GM21529 (cell line): ENCODE data around the gene MT3.
"Not testable (repeated sequence)": the region's sequence is repeated elsewhere in the genome, so short reads cannot be mapped to it uniquely, and the experiment has no call there.

Source experiments
- ATAC-seq: cut with Tn5 transposase; IDR thresholded peaks from one replicate; pipeline ENCODE4 v1.9.1; 2021; ENCODE audit not compliant: unreplicated experiment

The MT3 gene

DNA sequence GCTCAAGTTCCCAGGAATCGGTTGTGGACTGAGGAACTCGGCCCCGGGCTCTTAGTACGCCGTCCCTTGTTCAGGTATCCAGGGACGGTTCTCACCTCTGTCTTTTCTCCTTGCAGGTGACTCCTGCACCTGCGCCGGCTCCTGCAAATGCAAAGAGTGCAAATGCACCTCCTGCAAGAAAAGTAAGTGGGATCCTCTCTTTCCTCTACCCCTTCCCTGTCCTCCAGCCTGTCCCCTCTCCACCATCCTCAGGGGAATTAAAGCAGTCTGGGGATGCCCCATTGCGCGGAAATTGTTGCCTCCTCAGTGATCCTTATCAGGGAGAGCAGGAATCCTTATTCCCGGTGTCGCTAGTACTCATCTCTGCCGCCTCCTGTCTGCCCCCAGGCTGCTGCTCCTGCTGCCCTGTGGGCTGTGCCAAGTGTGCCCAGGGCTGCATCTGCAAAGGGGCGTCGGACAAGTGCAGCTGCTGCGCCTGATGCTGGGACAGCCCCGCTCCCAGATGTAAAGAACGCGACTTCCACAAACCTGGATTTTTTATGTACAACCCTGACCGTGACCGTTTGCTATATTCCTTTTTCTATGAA lies 19.6 kb downstream of the MT3 start:
- ATAC-seq = no peak

DNA sequence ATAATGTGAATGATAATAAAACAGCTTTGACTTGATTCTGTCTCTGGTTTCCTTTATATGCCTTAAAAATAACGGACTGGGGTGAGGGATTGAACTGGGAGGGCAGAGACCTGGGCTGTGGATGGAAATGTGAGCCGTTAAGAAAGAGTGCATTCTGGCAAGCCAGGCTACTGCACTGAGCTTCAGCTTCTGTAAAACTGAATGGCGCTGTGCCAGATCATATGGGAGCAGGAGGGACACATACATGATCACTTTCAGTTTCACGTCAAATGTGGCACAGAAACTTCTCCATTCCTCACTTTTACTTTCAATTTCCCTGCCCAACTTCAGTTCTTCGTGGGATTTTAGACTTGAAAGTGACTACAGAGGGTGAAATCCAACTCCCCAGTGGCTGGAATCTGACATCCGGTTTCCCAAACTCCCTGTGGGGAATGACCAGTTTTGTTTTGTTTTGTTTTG lies 20.2 kb downstream of the MT3 start:
- peak; percentile 41 for ATAC-seq

DNA sequence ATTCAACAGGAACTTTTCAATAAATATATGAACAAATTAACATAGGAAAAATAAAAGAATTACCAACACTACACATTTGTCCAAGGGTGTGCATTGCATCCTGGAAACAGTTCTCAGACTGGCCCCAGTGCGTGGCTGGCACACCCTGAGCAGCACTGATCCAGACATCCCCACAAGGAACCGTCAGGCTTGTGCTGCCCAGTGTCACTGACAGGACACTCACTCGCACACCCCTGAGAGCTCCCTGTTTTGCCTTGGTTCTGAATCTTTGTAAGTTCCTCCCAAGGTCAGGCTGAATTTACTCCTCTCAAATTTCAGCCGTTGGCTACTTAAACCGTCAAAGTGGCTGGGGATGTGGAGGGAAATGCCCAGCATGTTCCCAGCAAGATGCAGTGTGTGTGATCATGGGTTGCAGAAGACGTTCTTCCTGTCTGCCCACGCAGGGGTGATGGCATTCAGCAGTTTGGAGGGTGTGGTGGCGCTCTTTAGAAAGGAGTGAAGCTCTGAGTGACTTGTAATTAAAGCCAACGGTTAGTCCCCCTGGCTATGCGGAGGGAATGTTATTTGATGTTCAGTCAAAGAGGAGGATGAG lies 20.8 kb downstream of the MT3 start:
- peak; percentile 23 for ATAC-seq

DNA sequence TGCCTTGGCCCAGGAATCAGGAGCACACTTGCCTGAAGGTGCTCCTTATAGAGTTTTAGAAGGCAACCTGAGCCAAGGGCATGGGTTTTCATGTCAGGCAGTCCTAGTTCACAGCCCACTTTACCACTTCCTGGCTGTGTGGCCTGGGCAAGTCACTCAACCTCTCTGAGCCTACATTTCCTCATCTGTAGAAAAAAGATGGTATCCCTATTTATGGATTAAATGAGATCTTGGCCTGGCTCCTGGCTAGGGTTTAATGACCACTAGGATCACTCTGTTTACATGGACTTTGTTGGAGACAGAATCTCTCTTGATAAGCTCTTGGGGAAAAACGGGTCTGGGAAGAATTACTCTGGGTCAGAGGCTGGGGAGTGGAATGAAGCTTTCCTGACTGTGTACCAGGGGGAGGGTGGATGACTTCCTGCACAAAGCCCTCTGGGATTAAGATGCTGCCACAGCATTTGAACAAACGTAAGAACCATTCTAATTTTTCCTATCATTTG lies 21.3 kb downstream of the MT3 start:
- ATAC-seq = no peak

DNA sequence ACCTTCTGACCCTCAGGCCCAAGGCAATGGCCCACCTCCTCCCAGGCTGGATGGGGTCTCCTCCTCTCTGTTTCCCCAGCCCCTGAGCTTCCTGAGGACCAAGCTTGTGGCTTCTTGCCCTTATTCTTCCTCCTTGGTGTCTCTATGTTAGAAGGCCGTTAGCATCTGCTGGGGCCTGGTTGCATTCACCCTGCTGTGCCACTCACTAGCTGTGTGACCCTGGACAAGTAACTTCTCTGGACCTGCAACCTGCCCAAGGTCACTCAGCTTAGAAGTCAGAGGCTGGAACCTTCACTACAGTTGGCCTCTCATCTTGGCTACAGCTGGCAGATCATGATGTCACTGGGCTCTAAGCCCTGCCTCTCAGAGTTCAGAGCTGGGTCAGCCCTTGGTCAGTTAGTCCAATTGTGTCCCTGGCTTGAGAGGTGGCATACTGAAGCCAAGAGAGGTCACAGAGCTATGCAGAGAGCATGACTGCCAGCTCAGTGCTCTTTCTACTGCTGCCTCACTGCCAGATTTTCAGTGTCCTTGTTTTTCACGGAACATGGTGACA lies 22.0 kb downstream of the MT3 start:
- no peak for ATAC-seq

DNA sequence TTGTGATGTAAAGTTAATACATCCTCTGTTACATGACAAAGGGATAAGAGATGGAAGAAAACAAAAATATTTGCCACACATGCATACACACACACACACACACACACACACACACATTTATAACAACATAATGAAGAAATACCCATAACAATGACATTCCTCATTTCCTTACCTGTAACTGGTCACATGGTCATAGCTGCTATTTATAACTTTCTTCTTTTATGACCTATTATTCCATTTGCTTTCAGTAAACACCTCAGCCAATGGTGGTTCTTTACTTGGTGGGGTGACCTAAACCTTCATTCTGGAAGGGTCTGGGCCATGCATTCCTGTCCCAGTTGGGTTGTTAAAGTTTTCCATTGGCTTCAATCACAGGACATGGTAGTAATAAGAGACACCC lies 24.4 kb downstream of the MT3 start:
- no peak for ATAC-seq

DNA sequence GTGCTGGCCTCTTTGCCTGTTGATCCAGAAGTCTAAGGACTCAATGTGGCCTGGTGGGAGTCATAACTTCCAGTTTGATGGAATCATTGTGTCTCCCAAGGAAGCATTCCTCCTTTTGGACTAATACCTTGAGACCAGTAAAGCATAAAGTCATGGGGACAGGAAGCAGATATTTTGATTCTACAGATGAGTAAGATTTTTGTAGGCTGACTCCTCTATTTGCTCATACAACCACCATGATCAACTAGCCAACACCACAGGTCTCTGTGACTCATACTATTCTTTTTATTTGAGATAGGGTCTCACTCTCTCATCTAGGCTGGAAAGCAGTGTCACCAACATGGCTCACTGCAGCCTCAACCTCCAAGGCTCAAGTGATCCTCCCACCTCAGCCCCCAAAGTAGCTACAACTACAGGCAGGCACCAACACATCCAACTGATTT lies 25.2 kb downstream of the MT3 start:
- ATAC-seq = no peak

DNA sequence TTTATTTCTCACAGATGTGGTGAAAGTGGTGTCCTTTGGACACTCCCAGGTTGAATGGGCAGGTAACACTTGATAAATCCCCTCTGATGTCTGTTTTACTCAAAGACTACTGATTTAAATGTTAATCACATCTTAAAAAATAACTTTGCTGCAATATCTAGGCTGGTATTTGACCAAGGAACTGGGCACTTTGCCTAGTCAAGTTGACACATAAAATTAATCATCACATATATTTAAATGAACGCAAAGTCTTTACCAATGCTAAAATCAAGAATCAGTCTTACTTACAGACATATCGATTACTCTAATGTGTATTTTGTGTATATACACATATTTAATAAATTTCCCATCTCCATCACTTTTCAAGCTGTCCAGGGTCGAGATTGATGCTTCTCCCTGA lies 26.0 kb downstream of the MT3 start:
- no peak for ATAC-seq

DNA sequence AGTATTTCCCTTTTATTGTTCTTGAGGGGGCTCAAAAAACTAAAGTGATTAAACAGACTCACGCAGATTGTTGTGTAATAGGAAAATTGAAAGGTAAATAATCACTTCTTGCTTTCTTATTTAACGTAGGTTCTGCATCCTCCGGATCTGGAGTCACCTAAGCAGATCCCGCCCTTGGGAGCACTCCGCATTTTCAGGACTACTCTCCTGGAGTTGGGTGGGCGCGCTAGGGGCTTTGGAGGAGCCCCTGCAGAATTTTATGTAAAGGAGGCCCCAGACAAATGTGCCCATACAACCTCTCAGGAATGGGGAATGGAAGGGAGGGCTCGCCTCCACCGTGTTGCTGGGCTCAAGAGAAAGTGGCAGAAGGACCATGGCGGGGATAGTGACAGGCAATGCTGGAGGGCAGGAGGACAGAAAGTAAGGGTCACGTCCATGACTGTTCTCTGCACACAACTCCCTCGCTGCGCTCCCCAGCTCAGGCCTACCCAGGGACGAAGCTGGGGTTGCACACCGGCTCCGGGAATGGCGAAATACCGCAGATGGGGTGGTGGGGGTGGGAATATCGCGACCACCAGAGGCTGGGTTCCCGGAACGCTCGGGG lies 27.4 kb downstream of the MT3 start:
- no peak for ATAC-seq

DNA sequence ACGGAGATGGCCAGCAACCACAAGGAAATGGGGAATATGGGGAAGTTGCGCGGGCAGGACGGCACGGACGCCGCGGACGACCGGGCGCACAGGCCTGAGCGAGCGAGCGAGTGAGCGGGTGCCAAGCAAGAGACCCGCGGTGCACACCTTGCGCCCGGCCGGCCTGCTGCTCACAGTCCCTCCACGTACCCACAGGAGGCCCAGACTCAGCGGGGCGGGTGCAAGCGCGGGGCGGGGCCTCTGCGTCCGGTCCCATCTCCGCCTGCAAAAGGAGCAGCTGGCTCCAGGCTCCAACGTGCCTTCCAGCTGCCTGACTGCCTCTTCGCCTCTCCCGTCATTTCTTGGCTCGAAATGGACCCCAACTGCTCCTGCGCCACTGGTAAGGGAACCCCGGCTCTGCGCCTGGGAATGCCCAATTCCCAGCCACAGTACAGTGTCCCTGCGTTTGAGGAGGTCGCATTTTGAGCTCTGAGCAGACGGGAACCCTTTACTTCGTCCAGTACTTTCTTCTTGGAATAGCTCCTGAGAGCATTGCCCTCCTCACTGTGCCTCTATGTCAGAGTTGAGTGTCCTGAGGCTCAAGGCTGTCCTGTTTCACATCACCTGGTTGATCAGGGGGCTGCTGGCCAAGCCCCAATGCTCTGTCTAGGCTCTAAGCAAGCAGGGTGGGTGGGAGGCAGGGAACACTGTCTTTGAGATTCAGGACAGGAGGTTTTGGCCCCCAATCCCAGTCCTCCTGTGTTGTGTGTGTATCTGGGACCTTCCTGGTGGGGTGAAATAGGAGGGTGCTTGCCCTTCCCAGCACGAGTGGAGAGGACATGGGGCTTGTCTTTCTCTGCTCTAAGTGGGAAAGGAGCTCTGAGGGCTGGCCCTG lies 28.1 kb downstream of the MT3 start:
- ATAC-seq = no peak

DNA sequence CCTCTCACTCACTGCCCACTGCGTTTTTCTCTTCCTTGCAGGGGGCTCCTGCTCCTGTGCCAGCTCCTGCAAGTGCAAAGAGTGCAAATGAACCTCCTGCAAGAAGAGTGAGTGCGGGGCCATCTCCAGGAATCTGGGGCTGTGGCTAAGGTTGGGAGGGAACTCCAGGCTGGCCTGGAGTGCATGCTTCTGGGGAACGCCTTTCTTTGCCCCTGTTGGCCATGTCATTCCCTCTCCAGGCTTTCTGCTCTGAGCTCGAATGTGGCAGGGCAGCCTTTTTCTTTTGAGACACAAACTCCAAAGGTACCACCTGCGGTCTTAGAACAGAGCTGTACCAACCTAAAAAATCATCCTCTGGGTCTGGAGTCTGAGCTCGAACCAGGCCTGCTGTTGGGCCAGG lies 28.8 kb downstream of the MT3 start:
- ATAC-seq = no peak

DNA sequence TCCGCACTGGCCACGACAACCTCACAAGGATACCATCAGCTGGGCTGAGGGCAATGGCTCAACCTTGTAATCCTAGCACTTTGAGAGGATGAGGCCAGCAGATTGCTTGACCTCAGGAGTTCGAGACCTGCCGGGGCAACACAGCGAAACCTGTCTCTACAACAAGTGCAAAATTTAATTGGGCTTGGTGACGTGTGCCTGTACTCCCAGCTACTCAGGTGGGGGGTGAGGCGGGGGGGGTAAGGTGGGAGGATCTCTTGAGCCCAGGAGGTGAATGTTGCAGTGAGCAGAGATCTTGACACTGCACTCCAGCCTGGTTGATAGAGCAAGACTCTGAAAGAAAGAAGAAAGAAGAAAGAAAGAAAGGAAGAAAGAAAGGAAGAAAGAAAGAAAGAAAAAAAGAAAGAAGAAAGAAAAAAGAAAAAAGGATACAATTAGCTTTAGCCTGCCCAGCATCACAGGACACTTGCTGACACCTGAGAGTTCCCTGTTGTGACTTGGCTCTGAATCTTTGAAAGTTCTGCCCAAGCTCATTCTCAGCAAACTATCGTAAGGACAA lies 31.1 kb downstream of the MT3 start:
- no peak for ATAC-seq

DNA sequence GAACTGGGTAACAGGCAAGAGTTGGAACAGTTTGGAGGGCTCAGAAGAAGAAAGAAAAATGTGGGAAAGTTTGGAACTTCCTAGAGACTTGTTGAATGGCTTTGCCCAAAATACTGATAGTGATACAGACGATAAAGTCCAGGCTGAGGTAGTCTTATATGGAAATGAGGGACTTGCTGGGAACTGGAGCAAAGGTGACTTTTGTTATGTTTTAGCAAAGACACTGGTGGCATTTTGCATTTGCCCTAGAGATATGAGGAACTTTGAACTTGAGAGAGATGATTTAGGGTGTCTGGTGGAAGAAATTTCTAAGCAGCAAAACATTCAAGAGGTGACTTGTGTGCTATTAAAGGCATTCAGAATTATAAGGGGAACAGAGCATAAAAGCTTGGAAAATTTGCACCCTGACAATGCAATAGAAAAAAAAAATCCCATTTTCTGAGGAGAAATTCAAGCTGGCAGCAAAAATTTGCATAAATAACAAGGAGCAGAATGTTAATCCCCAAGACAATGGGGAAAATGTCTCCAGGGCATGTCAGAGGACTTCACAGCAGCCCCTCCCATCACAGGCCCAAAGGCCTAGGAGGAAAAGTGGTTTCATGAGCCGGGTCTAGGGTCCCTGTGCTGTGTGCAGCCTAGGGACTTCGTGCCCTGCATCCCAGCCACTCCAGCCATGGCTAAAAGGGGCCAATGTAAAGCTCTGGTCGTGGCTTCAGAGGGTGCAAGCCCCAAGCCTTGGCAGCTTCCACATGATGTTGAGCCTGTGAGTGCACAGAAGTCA lies 32.5 kb downstream of the MT3 start:
- ATAC-seq = not testable (repeated sequence)

DNA sequence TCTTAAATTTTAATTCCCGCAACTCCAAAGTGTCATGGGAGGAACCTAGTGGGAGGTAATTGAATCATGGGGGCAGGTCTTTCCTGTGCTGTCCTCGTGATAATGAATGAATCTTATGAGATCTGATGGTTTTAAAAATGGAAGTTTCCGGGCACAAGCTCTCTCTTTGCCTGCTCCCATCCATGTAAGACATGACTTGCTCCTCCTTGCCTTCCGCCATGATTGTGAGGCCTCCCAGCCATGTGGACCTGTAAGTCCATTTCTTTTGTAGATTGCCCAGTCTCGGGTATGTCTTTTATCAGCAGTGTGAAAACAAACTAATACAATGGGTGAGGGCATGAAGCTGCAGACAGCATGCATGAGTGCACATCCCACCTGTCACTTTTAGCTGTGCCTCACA lies 33.9 kb downstream of the MT3 start:
- not testable (repeated sequence) for ATAC-seq

DNA sequence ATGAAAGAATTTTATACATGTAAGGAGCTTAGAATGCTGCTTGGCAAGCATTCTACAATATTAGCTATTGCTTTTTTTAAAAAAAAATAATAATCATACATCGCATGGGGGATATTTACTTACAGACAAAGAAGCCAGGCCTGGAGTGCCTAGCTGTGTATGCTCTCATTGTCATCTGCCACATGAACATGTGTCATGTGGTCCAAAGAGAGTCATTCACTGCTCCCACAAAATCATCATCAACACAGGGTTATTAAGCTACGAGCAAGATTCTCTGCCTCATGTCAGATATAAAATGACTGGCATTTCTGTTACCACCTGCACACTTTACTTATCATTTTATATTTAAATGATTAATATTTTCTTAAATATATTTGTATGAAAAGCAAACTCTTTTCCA lies 34.3 kb downstream of the MT3 start:
- ATAC-seq = no peak

DNA sequence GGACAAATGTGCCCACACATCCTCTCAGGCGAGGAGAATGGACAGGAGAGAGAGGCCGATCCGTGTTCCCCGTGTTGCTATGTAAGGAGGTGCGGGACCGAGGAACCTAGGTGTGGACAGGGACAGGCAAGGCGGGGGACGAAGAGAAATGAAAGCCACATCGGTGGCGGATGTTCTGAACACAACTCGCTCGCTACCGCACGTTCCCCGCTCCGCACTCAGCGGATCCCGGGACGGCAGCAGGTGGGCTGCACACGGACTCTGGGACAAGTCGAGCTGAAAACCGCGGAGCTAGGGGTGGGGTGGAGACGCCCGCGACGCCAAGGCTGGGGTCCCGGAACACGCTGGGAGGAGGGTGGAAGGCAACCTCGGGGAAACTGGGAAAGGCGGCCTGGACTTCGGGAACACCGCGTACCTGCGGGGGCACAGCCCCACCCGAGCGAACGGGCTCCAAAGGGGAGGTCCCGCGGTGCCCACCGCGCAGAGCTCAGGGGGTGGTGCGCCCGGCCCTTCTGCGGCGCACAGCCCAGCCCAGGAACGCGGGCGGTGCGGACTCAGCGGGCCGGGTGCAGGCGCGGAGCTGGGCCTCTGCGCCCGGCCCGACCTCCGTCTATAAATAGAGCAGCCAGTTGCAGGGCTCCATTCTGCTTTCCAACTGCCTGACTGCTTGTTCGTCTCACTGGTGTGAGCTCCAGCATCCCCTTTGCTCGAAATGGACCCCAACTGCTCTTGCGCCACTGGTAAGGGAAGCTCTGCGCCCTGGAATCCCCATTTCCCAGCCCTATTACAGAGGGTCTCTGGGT lies 36.0 kb downstream of the MT3 start, which contains the start of gene MT1E:
TSS of gene MT1E (plus strand) at position 642 of the 803 bp plus-strand sequence. CDS start at position 713, 71 bp downstream.
- no peak for ATAC-seq

DNA sequence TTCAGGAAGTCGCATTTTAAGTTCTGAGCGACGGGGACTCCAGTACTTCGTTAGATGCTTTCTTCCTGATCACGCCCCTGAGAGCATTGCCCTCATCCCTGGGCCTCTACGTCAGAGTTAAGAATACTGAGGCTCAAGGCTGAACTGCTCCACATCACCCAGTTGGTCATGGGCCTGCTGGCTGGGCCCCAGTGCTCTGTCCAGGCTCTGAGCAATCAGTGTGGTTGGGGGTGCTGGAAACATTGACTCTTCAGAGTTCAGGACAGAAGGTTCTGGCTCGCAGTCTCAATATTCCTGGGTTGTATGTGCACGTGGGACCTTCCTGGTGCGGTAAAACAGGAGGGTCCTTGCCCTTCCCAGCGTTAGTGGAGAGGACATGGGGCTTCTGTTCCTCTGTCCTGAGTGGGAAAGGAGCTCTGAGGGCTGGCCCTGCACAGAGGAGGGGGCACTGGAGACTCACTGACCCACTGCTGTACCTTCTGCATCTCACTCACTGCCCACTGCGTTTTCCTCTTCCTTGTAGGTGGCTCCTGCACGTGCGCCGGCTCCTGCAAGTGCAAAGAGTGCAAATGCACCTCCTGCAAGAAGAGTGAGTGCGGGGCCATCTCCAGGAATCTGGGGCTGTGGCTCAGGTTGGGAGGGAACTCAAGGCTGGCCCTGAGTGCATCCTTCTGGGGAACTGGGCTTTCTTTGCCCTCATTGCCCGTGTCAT lies 36.8 kb downstream of the MT3 start:
- no peak for ATAC-seq

DNA sequence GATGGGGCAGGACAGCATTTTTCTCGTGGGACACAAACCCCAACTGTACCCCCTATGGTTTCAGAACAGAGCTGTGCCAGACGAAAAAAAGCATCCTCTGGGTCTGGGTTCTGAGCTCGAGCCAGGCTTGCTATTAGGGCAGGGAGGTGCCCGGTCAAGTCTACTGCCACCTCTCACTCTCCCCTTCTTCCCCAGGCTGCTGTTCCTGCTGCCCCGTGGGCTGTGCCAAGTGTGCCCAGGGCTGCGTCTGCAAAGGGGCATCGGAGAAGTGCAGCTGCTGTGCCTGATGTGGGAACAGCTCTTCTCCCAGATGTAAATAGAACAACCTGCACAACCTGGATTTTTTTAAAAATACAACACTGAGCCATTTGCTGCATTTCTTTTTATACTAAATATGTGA lies 37.4 kb downstream of the MT3 start:
- no peak for ATAC-seq
